Heart right ventricle (tissue), 16 donors: Measurements from ENCODE around the gene GGT6. TPM values are rescaled to one million over a fixed set of nuclear protein-coding genes. Genes with fewer than 3 reads are reported as not detected.

Experiments
- ATAC-seq, 8 donors: fragments of 200-7000 bp; cut with Tn5 transposase; one replicate each; pipeline ENCODE4 v1.9.1; 2020; ENCODE audit warnings: mild to moderate bottlenecking in 8 of 8, moderate library complexity in 8 of 8, moderate number of reproducible peaks in 1 of 8
- DNase-seq, 2 donors: peaks; one replicate each; pipeline ENCODE4 v3.0.0-alpha.2; 2020
- H3K27ac ChIP-seq, 10 donors: fragments of 200-600 bp; sonication (generic) in 2 of 10; one replicate each; pipeline versions ENCODE4 v1.5.0 to v1.8.0; 2020 to 2022; ENCODE audit warnings: mild to moderate bottlenecking in 3 of 10
- H3K27me3 ChIP-seq, 7 donors: fragments of 200-600 bp; one replicate each; pipeline ENCODE4 v1.8.0; 2021 to 2022; ENCODE audit warnings: mild to moderate bottlenecking in 2 of 7
- H3K36me3 ChIP-seq, 9 donors: fragments of 200-600 bp; sonication (generic) in 1 of 9; one replicate each; pipeline versions ENCODE4 v1.5.0 to v1.8.0; 2020 to 2022; ENCODE audit warnings: mild to moderate bottlenecking in 2 of 9
- H3K4me1 ChIP-seq, 9 donors: fragments of 200-600 bp; sonication (generic) in 1 of 9; one replicate each; pipeline versions ENCODE4 v1.5.0 to v1.8.0; 2020 to 2022; ENCODE audit warnings: mild to moderate bottlenecking in 4 of 9
- H3K4me3 ChIP-seq, 10 donors: fragments of 200-600 bp; sonication (generic) in 2 of 10; one replicate each; pipeline versions ENCODE4 v1.5.0 to v1.8.0; 2020 to 2022; ENCODE audit warnings: mild to moderate bottlenecking in 7 of 10, moderate library complexity in 2 of 10
- H3K9me3 ChIP-seq, 11 donors: fragments of 200-600 bp in 10 of 11; sonication (generic) in 2 of 11; one replicate each; pipeline versions ENCODE4 v1.5.0 to v1.8.0; 2013 to 2022; ENCODE audit warnings: mild to moderate bottlenecking in 2 of 11, control low read depth in 1 of 11, moderate library complexity in 1 of 11
- CTCF ChIP-seq, 9 donors: fragments of 200-600 bp; sonication (generic) in 2 of 9; IDR thresholded peaks; one replicate each; pipeline versions ENCODE4 v1.5.0 to v1.8.0; 2021 to 2022; ENCODE audit warnings: antibody characterized with exemption in 9 of 9, mild to moderate bottlenecking in 5 of 9, moderate library complexity in 1 of 9
- WGBS, 2 donors: extraction: QIAGEN DNeasy Blood & Tissue Kit; methylation state at CpG; one replicate each; pipeline ENCODE4 v1.1.7; 2013; ENCODE audit warnings: inconsistent platforms in 1 of 2; 5-methylcytosine and 5-hydroxymethylcytosine counted together
- intact Hi-C, 10 donors: fragments of 100-400 bp; cut with DNase I; formaldehyde crosslinking; loops; one replicate each; pipeline versions ENCODE4 v1.11.1 to v1.14.2; 2022
- polyA plus RNA-seq, 2 donors: library from polyadenylated mRNA; stranded (reverse); fragments of 200-250 nt; gene quantifications; one replicate each; pipeline ENCODE4 v1.2.3, GENCODE V29; 2013
- total RNA-seq, 10 donors: library from RNA; stranded (reverse); fragmentation: NEBNext Ultra II Directional in 3 of 10; extraction: Animal tissue kit (Norgen Biotek cat#: 25700) in 3 of 10; gene quantifications; one replicate each; pipeline versions ENCODE4 v1.2.1 to v1.2.4, GENCODE V29; 2021 to 2023
- donor health status: Arrhythmogenic right ventricular cardiomyopathy.
- donor health status: ischemic (EF 13 %, LVEDD 7.1; RV severe dilation, severe dysfunction).
- donor health status: healthy with polysubstance abuse.
- donor health status: DM: no; HTN: yes; CAD: no.
- donor health status: DM: no; HTN: no; CAD: no.
- donor health status: ischemic (EF 25% LVEDD 6.9; RV normal size, moderate dysfunction).
- donor health status: ischemic (EF 25% LVEDD 5.7; RV mildly dilated, moderate dysfunction).
- donor health status: healthy.
- donor health status: DM: yes; HTN: yes; CAD: no.
- donor health status: Ischemic cardiomyopathy.
- donor health status: ischemic (EF 35%, LVEDD 5.7; RV mildly dilated, moderate dysfunction).
- donor health status: nonischemic (EF 11% LVEDD 7.7; RV severe dilation, severe dysfunction).
- donor health status: DM: yes; HTN: yes; CAD: no.
- donor health status: PGD.
- donor health status: ischemic (EF 29% LVEDD 5.4; RV normal size, mild dysfunction).
- donor health status: nonischemic (EF 23%, LVEDD 6.1; RV moderate dilation, normal function).

The GGT6 gene
- total and polyA plus RNA-seq, 12 donors = 0.03 to 0.19 (median 0.12) TPM; not detected in 6

DNA sequence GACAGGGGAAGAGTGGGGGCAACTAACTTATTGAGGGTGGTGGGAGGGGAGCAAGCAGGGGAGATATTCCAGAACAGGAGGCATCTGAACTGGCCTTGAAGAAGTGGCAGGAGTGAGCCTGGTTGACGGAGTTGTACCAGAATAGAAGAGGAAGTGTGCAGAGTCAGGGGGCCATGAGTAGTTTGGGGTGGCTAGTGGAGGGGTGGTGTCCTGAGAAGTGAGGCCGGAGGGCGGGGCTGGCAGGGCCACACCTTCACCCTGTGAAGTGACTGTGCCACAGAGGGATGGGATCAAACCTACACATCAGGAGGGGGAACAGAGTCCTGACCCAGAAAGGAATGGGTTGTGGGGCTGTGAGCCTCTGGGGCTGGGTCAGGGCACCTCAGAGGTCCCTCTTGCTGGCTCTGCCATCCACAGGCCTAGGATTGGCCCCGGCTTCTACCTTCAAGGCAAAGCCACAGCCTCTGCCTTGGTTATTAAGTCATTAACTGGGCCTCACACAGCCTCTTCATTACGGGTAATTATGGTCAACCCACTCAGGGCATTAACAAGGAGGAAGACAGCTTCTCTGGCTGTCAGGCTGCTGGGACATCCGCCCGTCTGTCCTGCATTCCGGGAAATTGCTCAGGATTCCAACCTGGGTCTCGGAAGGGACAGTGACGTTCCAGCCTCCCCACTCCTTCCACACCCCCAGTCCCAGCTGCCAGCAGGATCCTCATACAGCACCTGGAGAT lies 49.0 kb downstream of the GGT6 start:
- DNase-seq (no peak), ATAC-seq (no peak)
- Histone ChIP-seq H3K36me3 (no peaks in the 10 kb centered on the region), H3K4me3 (no peak overlapping the region), H3K9me3 (no peaks in the 10 kb centered on the region), H3K27ac (peak overlapping the region in 8 of 10 donors; percentile 65 to 87 (median 78)), H3K4me1 (peaks cover 15 to 75% (median 55%) of the 10 kb centered on the region in 9 donors), H3K27me3 (no peaks in the 10 kb centered on the region)
- WGBS, 2 donors = 80 to 87% methylated on average over 10 of the region's 10 CpGs
- intact Hi-C loops = no loop called here
- TF ChIP-seq CTCF (IDR thresholded peaks at IDR 0.05) = no peak

- WGBS, 2 donors = 68% methylated on average over 11 of the region's 11 CpGs
- no peak for DNase-seq
- Histone ChIP-seq H3K4me1 (peaks cover 18 to 82% (median 62%) of the 10 kb centered on the region in 9 donors), H3K36me3 (no peaks in the 10 kb centered on the region), H3K27ac (peak overlapping the region in 9 of 10 donors; percentile 57 to 87 (median 78)), H3K9me3 (no peaks in the 10 kb centered on the region), H3K27me3 (no peaks in the 10 kb centered on the region), H3K4me3 (no peak overlapping the region)
- intact Hi-C loops = loop anchor here in 1 of 10 donors (1.0 kb wide), 1 partner anchor 12 kb away; no protein-coding TSS in a partner anchor
- ATAC-seq = no peak
- TF ChIP-seq CTCF (IDR thresholded peaks at IDR 0.05) = no peak
These were observed 49.8 kb downstream of the GGT6 start for GRCh38 chr17:4510618-4510941.

DNA sequence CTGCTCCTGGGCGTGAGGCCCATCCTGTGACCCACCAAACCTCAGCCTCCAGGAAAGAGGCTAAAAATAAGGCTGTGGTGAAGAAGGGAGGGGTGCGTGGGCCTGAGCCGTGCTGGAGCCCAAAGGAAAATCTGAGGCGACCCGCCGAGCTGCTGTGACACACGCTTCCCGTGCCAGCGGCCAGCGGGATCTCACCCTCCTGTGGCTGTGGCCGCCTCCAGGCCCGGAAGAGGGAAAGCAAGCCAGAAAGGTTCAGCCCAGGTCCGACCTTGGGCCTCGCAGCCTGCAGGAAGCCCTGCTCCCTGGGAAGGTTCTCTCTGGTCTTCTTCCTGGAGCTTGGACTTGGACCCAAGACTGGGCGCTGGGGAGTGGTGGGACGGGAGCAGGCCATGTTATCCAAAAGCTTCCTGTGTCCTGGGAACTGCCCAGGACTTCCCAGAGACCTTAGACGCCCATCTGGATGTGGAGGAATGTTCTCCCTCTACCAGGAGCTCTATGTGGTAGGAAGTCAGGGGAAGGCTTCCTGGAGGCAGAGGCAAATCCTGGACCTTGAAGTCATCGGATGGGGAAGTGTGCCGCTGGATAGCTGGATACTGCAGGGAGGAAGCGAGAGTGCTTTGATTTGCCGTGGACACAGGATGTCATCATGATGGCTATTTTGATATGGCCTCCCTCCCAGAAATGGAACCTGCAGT lies 50.3 kb downstream of the GGT6 start:
- DNase-seq = peak; percentile 59 to 63
- TF ChIP-seq CTCF (IDR thresholded peaks at IDR 0.05) = no peak
- H3K27ac ChIP-seq = peak overlapping the region; percentile 38 to 87 (median 75)
- 59 to 63% methylated on average over 21 of the region's 21 CpGs for WGBS, 2 donors
- H3K4me3 ChIP-seq = no peak overlapping the region
- intact Hi-C loops = loop anchor here in 1 of 10 donors (1.0 to 5.0 kb wide), 2 partner anchors 12 to 32 kb away; no protein-coding TSS in a partner anchor
- no peaks in the 10 kb centered on the region for H3K9me3 ChIP-seq
- H3K36me3 ChIP-seq = no peaks in the 10 kb centered on the region
- peaks cover 18 to 88% (median 67%) of the 10 kb centered on the region in 9 donors for H3K4me1 ChIP-seq
- peak; percentile 36 to 77 (median 68) for ATAC-seq
- H3K27me3 ChIP-seq = no peaks in the 10 kb centered on the region

- H3K27me3 ChIP-seq = no peaks in the 10 kb centered on the region
- no peak overlapping the region for H3K4me3 ChIP-seq
- DNase-seq = no peak
- H3K27ac ChIP-seq = peak overlapping the region; percentile 38 to 87 (median 75)
- no peaks in the 10 kb centered on the region for H3K36me3 ChIP-seq
- ATAC-seq = peak in 7 of 8 donors; percentile 34 to 49 (median 37)
- TF ChIP-seq CTCF (IDR thresholded peaks at IDR 0.05) = peak in 1 of 9 donors; percentile 8
- no peaks in the 10 kb centered on the region for H3K9me3 ChIP-seq
- peaks cover 18 to 94% (median 73%) of the 10 kb centered on the region in 9 donors for H3K4me1 ChIP-seq
- intact Hi-C loops = loop anchor here in 1 of 10 donors (5.0 kb wide), 1 partner anchor 33 kb away; no protein-coding TSS in a partner anchor
- 47 to 57% methylated on average over 8 of the region's 8 CpGs for WGBS, 2 donors
These were observed 51.0 kb downstream of the GGT6 start for GRCh38 chr17:4509401-4509800.
